Activated CD4-positive, alpha-beta T cell treated with anti-CD3 and anti-CD28 coated beads, Interleukin-2, Interleukin-4, amounts not matched to agents 100 ng/mL and 50 ng/mL, durations not matched to agents 16 hours and 8 hours (primary cell): Measurements from ENCODE around the gene HCN2.

ENCODE experiments used
- DNase-seq: peaks from one replicate; pipeline ENCODE4 v3.0.0-alpha.2; 2020; ENCODE audit warnings: low spot score

The HCN2 gene

DNA sequence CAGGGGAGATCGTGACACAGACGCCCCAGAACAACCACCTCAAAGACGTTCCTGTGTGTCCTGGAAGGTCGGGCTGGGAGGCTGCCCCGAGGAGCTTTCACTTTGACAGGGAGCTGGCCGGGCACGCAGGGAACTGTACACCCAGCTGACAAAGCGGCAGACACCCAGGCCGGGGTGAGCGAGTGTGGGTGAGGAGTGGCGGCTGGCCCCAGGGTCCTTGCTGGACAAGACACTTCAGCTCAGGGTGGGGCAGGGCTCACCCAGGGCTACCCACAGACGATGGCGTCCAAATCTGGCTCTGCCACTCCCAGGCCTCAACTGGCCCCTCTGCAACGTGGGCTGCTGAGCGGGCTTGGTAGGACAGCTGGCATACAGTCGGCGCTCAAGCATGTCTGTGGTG, 52.0 kb downstream of the HCN2 start:
- DNase-seq, result no peak

DNA sequence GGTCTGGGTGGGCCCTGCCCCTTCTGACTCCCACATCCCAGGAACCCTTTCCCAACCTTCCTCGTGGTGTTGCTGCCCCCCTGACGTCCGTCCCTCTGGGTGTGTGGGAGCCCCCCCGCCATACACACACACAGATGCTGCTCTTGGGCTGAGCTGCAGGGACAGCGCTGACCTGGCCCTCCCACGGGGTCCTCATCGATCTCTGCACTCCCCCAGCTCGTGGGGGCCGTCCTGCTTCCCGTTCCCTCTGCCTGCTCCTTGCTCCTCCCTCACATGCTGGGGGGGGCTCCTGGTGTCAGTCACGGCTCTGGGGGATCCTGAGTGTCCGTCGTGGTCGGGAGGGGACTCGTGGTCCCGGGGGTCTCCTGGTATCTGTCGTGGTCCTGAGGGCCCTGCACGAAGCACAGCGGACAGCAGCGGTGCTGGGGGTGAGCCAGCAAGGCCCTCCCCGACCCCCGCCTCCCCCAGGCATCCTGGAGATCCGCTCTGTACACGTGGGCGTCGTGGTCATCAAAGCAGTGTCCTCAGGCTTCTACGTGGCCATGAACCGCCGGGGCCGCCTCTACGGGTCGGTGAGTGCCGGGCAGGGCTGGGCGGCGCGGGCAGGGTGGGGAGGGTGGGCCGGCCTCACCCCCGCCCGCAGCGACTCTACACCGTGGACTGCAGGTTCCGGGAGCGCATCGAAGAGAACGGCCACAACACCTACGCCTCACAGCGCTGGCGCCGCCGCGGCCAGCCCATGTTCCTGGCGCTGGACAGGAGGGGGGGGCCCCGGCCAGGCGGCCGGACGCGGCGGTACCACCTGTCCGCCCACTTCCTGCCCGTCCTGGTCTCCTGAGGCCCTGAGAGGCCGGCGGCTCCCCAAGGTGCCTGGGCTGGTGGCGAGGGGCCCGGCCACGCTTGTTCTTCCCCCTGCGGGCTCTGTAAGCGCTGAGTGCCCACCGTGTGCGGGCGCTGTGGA, 53.4 kb downstream of the HCN2 start:
- DNase-seq, result no peak

DNA sequence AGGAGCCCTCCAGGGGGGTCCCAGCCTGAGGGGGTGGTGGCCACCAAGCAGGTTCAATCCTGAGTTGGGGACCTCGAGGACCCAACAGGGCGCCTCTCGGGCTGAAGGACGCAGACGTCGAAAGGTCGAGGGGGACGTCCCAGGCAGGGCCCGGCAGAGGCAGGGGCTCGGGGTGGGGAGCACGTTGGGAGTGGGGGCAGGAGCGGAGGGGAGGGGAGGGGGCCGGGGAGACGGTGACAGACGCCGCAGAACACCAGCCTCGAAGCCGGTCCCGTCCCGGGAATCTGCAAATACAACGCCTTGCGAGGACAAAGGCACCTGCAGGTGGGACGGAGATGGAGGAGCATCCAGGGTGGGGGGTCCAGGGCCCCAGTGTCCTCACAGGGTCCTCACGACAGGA, 54.1 kb downstream of the HCN2 start:
- DNase-seq, result no peak

DNA sequence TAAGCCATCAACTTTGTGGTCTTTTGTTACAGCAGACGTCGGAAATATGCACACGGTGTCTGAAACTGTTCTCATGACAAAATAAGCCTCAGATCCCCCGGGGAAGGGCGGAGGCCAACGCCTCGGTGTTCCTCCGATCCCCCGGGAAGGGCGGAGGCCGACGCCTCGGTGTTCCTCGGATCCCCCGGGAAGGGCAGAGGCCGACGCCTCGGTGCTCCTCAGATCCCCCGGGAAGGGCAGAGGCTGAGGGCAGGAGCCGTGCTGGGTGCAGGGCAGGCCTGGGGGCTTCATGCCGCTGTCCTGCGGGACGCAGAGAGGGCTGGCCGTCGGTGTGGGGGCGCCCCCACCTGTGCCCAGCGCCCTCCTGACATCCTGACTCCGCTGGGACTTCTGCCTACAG, 54.7 kb downstream of the HCN2 start:
- DNase-seq, result no peak

- DNase-seq, result no peak
Observed at GRCh38 chr19:644789-645188, 55.1 kb downstream of the HCN2 start.

DNA sequence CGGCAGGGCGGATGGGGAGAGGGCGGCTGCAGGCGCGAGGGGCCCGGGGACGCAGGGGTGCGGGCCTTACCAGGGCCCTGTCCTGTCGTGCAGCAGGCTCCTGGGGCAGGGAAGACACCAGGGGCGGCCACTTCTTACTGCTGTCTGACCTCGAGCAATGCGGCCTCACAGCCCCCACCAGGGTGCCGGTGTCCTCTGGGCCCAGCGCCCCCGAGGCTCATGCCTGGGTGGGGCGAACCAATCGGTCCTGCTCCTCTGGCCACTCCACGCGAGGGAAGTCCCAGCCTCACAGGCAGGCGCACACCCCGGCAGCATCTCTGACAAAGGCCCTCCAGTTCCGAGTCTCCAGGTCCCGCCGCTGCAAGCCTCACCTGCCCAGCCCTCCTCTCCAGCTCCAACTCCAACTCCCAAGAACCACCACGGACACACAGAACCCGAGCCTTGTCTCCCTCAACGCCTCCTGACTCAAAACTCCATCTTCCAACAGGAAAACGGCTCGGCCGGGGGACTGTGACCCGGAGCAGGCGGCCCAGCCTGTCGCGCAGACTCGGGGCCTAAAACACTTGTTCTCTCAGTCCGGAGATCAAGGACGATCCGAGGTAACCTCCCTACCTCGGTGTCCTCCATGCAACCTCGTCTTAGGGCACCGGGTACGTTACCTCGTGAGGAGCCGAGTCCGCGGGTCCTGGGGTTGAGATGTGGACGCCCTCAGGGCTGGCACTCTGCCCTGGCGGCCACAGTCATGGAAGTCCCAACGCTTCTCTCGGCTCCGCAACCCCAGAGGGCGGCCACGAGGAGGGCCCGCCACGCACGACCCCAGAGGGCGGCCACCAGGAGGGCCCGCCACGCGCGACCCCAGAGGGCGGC, 56.5 kb downstream of the HCN2 start:
- DNase-seq, result no peak

GRCh38 chr19:646779-647565, 57.3 kb downstream of the HCN2 start:
- no peak for DNase-seq

- no peak for DNase-seq
Observed at GRCh38 chr19:647566-648284, 58.0 kb downstream of the HCN2 start.

- DNase-seq, result no peak
Observed at GRCh38 chr19:648305-648704, 58.6 kb downstream of the HCN2 start.

DNA sequence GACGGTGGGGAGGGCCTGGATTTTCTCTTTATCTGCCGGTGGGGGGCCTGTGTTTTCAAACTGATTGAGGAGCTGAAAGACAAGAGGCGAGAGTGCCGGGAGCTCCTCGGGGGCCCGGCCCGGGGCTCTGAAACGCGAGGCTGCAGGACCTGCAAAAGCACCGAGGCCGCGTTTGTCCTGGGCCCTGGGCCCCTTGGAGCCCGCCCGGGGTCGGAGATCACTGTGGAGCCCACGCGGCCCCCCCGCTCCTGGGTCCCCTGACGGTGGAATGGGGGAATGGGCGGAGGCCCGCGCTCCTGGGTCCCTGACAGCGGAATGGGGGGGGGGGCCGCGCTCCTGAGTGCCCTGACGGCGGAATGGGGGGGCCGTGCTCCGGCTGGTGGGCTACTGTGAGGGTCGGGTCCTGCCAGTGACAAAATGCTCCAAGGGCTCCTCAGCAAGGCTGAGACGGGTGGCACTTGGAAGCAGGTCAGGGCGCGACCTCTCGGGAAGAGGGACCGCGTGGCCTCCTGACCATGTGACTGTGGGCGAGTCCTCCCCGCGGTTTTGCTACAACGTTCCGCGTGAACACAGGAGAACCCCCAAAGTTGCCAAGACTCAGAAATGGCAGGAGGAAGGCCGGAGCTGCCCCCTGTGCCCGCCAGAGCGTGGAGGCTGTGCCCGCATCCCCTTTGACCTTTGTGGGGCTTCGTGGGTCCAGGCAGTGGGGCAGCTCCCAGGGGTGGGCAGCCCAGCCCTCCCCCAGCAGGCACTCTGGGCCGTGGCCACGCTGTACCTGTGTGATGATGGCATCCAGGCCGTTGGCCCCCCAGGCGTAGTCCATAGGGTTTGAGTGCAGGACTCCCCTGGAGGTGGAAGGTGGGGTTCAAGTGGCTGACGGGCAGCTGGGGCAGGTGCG, 59.5 kb downstream of the HCN2 start:
- no peak for DNase-seq

DNA sequence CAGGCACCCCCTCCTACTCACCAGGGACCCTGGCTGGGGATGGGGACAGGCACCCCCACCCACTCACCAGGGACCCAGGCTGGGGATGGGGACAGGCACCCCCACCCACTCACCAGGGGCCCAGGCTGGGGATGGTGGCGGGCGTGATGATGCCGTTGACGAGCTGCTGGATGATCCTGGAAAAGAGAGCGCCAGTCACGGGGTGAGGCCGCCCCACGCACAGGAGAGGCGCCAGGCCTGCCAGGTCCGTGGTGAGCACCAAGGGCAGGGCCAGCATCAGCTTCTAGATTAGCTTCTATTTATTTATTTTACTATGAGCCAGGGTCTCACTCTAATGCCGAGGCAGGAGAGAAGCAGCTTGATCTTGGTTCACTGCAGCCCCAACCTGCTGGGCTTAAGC, 60.4 kb downstream of the HCN2 start:
- no peak for DNase-seq

GRCh38 chr19:651114-651818, 61.6 kb downstream of the HCN2 start:
- no peak for DNase-seq

DNA sequence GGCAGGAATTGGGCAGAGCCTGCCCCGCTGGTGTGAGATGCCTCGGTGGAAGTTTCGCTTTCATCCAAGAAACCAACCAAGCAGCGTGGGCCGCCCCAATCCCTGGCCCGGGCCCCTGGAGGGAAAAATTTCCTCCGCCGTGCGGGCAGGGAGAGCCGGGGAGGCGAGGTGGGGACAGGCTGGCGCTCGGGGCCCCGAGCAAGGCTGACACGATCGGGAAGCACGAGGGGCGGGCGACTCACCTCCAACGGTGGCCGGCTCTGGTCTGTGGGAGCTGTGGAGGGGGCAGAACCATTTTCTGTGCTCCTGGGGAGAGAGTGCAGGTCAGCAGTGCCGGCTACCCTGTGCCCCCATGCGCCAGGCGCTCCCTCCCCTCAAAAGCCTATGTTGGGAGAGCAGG, 62.3 kb downstream of the HCN2 start:
- DNase-seq, result no peak

- no peak for DNase-seq
Observed at GRCh38 chr19:652467-653389, 63.0 kb downstream of the HCN2 start.

DNA sequence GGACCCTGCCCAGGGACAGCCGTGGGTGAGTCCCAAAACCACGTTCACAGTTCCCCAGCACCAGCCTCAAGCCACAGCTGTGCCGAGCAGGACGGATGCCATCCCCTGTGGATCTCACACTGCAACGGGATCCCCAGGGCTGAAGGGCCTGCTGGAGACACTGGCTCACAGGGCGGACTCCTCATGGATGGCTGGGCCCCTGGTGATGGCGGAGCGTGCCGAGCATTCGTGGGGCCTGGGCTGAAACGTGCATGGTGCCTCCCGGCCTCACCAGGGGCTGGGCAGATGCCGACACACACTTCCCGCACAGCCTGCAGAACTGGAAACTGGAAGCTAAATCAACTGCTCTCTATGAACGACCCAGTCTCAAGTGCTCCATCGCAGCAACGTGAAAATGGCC, 63.7 kb downstream of the HCN2 start:
- no peak for DNase-seq

DNA sequence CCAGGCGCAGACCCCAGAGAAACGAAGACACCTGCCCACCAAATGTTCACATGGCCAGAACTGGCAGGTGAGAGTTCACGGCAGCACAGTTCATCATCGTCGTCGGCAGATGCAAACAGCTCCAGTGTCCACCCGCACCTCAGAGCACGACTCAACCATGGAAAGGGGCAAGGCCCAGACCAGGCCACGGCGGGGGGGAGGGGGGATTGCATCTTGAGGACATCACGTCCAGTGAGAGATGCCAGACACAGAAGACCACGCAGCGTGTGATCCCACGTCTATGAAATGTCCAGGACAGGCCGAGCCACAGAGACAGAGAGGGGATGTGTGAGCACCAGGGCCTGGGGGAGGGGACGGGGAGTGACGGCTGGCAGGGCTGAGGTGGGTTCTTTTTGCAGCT, 66.0 kb downstream of the HCN2 start:
- DNase-seq, result no peak

DNA sequence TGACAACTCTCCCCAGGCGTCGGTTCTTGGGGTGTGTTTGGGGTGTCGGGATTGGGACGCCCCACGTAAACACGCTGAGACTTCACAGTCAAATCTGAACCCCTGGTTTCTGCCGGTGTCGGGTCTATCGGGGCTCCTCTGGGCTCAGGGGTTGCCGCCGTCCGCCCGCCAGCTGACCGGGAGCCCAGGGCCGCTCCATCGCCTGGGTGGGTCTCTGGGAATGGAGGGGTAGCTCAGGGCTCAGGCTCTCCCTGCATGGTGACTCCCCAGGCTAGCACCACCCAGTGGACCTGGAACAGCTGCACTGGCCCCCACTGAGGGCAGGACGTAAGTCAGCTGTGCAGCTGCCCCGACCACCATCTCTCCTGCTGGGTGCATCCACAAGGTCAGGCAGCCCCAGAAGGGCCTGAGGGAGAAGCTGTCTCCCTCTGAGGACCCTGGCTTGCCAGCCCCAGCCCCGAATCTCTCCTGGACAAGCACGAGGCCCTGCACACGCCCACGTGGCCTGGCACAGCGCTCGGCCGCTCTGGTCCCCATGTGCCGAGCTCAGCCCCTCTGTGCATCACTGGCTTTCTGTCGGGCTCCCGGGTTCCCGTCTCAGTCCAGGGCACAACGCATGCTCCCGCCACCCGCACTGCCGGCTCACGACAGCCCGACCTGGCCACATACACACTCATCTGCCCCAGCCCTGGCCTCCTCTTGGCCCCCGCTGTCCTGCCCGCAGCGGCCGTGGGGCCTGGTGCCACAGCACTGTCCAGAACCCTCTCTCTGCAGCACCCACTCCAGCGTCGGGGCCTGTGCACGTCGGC, 67.3 kb downstream of the HCN2 start:
- DNase-seq, result no peak

GRCh38 chr19:657611-658010, 67.9 kb downstream of the HCN2 start:
- DNase-seq, result no peak
